ENCODE measurements around the gene NTM.

Gene NTM

DNA sequence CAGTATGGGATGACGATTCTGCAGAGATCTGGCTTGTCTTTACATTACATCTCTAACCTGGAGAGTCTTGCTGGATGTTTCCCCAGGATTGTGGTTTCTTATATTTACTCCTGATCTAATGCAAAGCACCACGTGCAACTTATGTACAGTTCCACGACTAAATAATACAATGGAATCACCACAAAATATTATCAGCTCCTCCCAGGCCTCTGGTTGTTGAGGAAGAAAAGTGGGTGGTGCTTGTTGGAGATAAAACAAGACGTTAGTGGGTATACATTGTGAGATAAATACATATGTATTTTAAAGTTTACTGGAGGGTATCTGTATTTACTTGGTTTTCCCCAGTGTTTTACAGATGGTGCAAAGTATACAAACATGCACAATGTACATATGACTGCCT lies 569.7 kb downstream of the NTM start:
- no peak for DNase-seq (ENCODE audit: low read depth in 4 of 4, low spot score in 1 of 4)

DNA sequence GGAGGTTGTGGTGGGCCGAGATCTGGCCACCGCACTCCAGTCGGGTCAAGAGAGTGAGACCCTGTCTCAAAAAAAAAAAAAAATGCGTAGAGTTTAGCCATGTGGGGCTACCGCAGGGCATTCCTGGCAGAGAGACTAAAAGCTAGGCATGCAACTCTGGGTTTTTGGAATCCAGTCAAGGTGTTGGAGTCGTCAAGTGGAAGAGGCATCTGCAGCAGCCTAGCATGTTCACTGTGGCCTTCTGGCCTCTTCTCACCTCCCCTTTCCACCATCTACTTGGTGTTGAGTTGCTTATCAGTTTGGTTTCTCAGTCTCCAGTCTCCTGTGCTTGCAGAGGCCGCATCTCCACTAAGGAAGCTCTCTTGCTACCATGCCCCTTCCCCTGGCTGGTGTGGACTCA lies 572.5 kb downstream of the NTM start:
- DNase-seq (ENCODE audit: low read depth in 4 of 4, low spot score in 1 of 4): no peak

DNA sequence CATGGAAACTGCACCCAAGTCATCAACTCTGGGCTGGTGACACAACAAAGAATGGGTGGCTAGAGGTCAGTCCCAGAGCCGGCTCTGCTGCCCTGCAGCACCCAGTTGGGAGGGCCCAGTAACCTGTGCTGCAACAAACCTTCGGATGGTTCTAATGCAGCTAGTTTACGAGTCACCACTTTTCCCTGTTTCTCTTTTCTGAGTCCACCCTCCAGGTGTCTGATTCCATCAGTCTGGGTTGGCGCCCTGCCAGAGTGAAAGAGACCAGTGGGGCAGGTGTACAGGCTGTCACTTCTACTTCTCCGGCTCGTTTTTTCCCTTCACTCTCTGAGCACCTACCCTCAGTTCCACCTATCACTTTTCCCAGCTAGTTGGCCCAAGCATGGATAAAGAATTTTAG lies 572.9 kb downstream of the NTM start:
- DNase-seq (ENCODE audit: low read depth in 4 of 4, low spot score in 1 of 4): no peak

DNA sequence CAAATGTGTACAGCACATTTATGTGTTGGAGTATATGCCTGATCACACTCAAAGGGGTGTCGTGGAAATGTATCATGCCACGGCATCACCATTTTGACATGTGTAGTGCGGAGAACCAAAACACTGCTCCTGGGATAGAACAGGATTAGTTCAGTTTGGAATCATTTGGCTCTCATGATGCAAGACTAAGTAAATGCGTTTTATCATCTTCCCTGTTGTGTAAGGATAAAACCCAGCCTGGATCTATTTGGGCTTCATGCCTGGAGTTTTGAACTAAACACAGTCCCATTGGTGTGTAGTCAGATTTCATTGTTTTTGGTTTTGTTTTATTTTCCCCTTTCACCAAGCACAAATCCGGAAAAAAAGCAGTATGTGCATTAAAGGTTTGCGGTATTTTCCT lies 574.3 kb downstream of the NTM start:
- DNase-seq (ENCODE audit: low read depth in 4 of 4, low spot score in 1 of 4): no peak

DNA sequence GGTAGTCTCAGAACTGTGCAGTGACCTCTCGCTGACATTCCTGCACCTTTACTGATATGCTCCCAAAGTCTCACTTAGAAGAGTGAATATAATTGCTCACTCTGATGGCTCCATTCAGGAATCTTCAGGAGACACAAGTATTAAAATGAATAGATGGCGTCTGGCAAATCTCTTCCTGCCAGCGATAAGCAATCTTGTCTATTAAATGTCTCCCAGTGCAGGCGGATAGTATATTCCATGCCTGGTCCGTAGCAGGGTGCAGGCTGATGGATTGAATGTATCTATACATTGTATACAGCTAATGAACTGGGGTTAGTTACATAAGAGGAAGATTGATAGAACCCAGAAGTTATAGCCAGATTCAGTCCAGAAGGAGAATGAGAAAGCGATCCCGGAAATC lies 575.3 kb downstream of the NTM start:
- DNase-seq (ENCODE audit: low read depth in 4 of 4, low spot score in 1 of 4): no peak

DNA sequence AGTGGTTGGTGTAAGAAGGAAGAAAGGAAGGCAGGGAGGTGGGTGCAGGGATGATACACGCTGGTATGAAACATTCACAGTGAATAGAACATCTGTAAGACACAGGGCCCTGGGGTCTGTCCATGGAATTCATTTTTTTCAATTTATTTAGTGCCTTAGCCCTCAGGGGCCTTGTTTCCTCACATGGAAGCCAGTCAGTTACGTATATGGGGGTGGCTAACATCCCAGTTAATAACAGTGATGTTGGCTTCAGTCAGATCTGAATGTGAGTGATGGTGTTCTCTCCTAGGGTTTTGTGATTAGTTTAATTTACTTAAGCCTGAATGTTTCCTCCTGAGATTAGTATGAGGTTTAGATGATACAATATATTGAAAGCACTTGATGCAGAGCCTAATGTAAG lies 577.1 kb downstream of the NTM start:
- DNase-seq (ENCODE audit: low read depth in 4 of 4, low spot score in 1 of 4): no peak

DNA sequence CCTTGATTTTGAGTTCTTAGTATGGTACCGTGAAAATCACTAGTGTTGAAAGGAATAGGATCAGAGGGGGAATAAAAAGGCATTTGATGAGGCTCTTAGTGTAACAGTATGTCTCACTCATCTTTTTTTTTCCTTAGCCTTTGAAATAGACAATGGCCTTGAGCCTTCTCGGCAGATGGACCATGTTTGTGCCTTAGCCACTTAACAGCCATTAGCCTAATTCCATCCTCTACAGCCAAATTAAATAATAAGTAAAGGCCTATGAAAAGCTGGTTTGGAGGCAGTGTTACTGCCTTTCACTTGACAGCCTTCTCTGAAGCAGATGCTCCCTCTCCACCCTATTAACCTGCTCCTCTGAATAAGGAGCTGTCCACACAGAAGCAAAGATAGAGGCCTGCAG lies 580.7 kb downstream of the NTM start:
- DNase-seq (ENCODE audit: low read depth in 4 of 4, low spot score in 1 of 4): no peak

DNA sequence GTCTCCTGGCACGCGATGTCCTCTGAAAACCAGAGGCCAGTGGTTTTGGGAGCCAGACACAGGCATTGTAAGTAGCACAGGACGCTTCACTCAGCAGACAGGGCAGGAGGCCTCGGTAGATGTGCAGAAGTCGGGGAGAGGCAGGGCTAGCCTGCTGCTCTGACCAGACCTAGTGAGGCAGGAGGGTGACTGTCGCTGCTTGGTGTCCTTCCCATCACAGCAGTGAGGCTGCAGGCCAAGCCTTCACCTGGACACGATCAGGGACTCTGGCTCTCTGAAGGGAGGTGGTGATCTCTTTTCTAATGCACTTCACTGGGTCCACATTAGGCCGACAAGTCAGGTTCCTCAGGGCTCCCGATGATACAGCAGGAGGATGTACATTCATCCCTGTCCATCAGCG lies 583.7 kb downstream of the NTM start:
- no peak for DNase-seq (ENCODE audit: low read depth in 4 of 4, low spot score in 1 of 4)

DNA sequence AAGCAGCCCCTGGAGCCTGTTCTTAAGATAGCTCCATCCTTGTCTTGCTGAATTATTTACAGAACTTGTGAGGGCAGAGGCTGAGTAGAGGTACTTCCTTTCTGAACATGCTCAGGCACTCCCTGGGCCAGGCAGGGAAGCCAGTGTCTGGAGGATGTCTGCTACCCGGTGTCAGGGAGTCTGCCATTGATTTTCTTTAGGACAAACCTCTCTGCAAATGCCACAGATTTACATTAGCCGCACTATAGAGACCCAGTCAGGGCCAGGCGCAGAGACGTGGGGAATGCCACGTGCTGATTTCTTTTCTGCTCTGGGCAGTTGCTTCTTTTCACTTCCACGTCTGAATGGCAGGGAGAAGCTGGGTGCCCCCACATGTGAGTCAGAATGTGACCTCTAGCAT lies 585.5 kb downstream of the NTM start:
- DNase-seq (ENCODE audit: low read depth in 4 of 4, low spot score in 1 of 4): no peak

DNA sequence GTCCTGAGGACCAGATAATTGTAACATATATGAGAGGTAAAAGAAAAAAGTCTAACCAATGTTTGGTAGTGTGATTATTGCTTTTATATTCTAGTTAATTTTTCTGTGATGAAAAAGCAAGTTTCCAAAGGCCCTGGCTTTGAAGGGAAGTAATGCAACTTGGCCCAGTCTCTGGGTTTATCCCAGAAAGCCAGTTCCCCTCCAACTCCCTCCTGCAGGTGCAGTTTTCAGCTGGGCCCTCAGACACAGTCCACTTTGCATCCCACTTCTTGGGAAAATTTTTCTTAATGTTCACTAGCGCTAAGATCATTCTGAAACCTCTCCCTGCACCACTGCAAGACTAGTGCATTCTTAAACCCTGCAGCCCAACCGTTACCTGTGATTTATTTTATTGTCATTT lies 586.8 kb downstream of the NTM start:
- DNase-seq (ENCODE audit: low read depth in 4 of 4, low spot score in 1 of 4): no peak

DNA sequence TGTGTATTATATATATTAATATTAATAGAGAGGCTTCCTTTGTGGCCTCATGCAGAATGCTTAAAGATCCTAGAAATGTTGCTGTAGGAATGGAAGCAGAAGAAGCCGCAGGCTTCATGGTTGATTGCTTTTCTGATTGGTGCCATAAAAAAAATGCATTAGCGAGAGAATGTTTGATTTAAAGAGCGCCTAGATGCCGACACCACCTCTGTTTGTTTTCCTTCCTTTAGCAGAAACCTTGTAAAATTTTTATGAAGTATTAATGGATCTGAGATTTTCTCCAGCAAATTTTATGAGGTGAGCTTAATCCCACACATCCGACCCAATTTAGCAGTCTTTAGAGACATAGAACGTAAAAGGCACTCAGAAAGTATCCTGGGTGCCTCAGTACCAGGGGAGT lies 587.5 kb downstream of the NTM start:
- DNase-seq (ENCODE audit: low read depth in 4 of 4, low spot score in 1 of 4): no peak

DNA sequence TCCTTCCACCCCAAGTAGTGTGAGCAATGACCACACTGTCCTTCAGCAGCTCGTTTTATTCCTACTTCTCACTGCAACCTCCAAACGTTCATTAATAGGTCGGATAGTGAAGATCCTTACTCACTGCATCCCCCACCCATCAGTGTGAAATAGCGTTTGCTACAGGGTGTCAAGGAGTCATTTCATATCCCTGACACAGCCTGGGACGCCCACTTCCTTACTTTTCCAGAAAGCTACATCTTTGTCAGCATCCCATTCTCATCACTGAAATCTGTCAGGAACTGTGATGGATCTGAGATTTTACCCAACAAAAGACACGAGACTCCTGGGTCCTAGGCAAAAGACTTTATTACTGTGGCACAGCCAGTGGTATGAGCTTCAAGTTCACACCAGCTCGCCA lies 592.4 kb downstream of the NTM start:
- DNase-seq (ENCODE audit: low read depth in 4 of 4, low spot score in 1 of 4): no peak

DNA sequence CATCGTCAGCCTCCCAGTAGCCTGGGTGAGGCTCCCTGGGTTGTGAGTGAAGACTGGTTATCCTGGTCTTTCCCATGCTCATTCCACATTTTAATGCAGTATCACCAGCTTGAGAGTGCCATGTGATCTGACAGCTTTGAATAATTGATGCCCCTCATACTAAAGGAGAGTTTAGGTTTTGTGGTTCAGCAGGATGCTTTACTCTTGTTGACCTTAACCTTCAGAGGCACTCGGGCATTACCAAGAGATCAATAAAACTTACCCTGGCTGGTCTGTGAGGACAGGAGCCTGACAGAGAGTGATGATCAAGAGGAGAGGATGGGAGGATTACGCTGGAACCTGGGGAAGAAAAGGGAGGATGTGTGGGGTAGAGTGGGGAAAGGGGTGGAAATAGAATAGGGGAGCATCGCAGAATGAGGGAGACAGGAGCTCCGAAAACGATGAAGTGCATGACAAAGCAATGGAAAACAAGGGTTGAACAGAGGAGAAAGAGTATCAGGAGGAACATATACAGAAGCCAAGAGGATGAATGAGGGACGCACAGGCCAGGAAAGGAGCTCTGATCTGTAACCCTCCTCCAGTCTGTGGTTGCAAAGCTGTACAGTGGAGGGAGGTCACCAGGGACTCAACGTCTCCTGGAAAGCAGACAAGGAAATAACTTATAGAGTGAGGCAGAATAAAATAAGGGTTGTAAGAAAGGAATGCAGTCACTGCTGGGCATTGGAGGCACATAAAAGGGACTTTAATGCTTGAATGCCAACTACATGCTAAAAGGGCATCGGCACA lies 594.5 kb downstream of the NTM start:
- no peak for DNase-seq (ENCODE audit: low read depth in 4 of 4, low spot score in 1 of 4)

DNA sequence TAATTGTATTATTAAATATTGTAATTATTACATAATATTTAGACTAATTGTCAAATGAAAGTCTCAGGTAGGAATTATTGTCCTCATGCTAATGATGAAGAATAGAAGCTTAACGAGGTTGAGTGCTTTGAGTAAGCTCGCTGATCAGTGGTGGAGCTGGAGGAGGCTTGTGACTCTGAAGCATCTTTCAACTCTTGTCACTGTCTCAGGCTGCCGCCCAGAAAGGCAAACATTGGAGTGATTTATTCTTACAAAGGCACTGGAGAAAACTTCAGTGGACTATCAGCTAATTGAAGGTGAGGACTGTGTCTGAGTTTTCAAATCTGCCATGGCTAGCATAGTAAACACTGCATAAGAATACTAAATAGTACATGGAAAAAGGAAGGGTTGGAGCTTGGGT lies 595.1 kb downstream of the NTM start:
- DNase-seq (ENCODE audit: low read depth in 4 of 4, low spot score in 1 of 4): no peak

DNA sequence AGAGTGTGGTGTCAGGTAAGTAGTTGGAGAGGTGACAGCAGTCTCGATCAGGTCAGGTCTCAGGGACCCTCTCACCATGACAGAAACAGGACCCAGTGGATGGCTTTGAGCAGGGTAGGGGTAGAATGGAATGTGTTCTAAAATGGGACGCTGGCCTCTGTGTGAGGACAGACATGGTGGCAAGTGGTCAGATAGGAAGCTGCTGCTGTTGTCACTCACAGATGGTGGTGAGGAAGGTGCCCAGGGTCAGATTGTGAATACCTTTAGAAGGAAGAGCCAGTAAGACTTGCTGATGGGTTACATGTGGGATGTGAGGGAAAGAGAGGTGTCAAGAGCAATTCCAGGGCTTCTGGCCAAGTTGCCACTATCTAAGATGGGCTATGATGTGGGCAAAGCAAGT lies 596.3 kb downstream of the NTM start:
- DNase-seq (ENCODE audit: low read depth in 4 of 4, low spot score in 1 of 4): no peak

DNA sequence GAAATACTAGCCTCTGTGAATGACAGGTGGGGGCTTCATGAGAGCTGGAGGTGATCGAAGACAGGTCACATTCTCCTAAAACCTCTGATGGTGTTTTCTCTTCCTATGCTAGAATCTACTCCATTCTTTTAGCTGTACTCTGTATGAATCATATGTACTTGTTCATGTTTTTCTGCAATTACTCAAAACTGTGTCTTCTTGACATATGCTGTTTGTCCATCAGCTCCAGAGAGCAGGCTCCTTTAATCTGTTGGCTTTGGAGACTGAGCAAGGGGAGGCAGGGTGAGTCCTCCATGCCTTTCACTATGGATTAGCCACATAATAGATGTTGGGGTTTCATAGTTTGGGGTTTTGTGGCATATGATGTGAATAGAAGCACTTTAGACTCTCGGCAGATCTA lies 598.8 kb downstream of the NTM start:
- no peak for DNase-seq (ENCODE audit: low read depth in 4 of 4, low spot score in 1 of 4)

DNA sequence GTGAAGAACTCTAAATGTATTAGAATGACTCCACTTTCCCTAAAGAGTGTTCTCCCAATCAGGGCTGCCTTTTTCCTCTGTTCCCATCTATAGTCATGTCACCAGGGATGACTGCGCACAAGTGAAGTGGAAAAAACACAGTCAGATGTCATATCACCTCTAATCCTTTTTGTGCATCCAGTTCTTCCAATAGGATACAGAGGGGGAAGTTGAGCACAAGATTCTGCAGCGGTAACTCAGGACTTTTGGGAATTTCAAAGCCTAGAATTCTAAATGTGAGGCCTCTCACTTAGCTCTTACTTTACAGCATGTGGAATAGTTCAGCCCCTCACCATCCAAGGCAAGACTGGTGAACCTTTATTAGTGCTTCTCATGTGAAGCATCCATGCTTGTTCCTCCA lies 602.6 kb downstream of the NTM start:
- DNase-seq (ENCODE audit: low read depth in 4 of 4, low spot score in 1 of 4): no peak

DNA sequence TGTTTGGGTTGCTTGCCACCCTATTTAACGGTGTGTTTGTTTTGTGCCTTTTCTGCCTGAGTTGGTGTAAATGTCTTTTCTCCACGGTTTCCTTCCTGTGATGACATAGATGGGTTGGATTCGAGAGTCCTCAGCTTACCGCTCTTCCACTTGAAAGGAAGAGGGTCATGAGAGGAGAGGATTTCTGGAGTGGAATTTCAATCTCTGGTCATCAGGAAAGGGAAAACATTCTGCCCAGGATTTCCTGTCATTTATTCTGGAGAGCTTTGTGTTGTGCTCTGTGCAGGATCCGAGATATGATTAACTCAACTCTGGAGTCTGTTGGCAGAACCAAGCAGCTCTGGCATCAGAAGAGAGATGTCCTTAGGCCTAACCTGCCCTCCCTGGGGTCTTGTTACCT lies 605.2 kb downstream of the NTM start:
- DNase-seq (ENCODE audit: low read depth in 4 of 4, low spot score in 1 of 4): no peak

DNA sequence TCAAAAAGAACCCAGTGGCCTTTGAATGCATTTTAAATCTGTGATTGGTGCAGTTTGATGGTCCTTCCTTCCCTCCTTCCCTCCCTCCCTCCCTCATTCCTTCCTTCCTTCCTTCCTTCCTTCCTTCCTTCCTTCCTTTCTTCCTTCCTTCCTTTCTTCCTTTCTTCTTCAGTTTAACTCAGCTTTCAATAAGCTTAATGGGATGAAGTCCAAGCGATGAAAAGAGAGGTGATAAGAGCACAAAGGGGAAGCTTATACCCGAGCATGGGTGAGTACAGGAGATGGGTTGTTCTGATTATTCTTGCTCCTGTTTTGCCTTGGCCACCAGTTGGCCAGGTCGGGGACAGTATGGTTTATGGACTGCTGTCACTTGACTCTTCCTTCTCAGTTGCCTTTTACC lies 605.6 kb downstream of the NTM start:
- DNase-seq (ENCODE audit: low read depth in 4 of 4, low spot score in 1 of 4): no peak

DNA sequence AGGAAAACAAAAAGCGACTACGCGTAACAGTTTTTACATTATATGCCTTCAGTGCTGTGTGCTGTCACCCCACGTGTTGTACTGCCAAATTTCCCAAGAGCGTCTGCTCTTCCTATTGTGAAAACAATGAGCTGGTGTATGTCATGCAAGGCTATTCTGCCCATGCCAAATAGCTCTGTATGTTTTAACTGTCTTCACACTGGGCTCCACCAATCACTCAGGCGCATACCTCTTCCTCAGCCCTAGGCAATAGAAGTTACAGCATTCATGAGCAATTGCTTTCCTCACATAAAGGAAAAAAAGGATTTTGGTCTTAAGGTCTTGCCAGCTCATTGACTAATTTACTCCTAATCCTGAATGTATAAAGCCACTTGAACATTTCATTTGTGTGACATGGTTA lies 606.8 kb downstream of the NTM start:
- DNase-seq (ENCODE audit: low read depth in 4 of 4, low spot score in 1 of 4): no peak

DNA sequence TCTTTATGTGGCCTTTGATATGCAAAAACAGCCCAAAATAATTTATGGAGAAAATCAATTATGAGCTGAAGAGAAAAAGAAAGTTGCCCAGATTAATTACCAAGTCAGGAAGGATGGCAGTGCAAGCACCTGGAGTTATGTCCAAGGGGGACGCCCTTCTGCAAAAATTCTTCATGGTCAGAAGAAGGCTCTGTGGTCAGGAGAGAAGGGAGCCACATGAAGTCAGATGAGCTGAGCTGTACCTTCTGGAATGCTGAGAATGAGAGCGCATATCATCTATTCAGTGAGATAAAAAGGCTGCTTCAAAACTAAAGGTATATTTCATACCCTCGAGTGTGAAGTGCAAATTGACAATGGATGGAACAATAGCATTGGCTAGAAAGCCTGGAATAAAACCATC lies 607.4 kb downstream of the NTM start:
- DNase-seq (ENCODE audit: low read depth in 4 of 4, low spot score in 1 of 4): no peak

DNA sequence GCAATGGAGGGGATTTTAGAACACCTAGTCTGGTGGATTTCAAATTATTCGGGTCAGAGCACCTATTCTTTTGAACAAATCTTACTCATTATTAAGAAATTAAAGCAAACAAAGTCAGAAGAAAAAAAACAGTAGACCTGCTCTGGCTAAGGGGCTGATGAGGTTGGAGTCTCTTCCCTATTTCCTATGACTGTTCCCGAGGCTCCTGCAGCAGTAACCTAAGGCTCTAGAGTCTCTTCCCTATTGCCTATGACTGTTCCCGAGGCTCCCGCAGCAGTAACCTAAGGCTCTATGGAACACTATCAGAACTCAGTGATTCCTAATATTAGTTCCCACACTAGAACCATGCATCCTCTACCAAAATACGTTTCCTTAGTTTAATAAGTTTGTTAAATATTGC lies 607.9 kb downstream of the NTM start:
- DNase-seq (ENCODE audit: low read depth in 4 of 4, low spot score in 1 of 4): no peak

DNA sequence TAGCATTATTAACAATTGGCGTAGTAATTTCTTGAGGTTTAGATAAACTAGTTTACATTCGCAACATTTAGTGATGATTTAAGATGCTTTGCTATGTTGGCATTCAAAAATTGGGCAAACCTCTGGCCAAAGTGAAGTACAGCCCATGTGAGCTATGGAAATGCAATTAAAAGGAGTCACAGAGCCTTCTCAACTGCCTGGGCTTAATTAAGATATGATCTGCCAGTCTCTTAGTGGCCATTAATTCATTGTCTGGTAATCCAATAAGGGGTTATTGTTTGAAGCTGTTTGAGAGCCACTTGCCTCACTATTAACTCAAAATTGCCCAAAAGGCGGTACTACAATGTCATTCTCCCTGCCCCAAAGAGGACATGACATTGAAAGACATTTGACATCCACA lies 608.9 kb downstream of the NTM start:
- no peak for DNase-seq (ENCODE audit: low read depth in 4 of 4, low spot score in 1 of 4)

DNA sequence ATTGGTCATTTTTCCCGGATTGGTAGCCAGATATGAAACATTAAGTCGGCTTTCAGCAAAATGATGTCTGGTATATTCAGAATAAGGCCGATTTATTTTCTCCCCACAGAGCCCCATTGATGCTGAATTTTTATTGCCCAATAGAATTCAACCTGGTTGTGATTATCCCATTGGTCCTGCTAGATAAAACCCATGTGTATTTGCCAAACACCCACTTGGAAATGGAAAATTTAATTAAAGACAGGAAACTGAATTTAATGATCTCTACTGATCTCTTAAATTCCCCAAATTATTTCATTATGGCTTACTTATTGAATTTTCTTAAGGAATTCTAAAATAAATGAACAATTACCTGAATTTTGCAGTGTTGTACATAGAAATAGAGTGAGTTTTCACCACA lies 609.8 kb downstream of the NTM start:
- no peak for DNase-seq (ENCODE audit: low read depth in 4 of 4, low spot score in 1 of 4)
